Stimulated activated CD8-positive, alpha-beta memory T cell treated with anti-CD3 and anti-CD28 coated beads, Interleukin-12 subunit alpha, Interleukin-12 subunit beta, amount 100 ng/mL, for 4 hours (primary cell): ENCODE data around the gene PBX4.
"Not testable (repeated sequence)": the region's sequence is repeated elsewhere in the genome, so short reads cannot be mapped to it uniquely, and the experiment has no call there.

Experiments used
- DNase-seq: peaks from one replicate; pipeline ENCODE4 v3.0.0-alpha.2; 2020; ENCODE audit warnings: low read depth

The PBX4 gene, protein sequence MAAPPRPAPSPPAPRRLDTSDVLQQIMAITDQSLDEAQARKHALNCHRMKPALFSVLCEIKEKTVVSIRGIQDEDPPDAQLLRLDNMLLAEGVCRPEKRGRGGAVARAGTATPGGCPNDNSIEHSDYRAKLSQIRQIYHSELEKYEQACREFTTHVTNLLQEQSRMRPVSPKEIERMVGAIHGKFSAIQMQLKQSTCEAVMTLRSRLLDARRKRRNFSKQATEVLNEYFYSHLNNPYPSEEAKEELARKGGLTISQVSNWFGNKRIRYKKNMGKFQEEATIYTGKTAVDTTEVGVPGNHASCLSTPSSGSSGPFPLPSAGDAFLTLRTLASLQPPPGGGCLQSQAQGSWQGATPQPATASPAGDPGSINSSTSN

DNA sequence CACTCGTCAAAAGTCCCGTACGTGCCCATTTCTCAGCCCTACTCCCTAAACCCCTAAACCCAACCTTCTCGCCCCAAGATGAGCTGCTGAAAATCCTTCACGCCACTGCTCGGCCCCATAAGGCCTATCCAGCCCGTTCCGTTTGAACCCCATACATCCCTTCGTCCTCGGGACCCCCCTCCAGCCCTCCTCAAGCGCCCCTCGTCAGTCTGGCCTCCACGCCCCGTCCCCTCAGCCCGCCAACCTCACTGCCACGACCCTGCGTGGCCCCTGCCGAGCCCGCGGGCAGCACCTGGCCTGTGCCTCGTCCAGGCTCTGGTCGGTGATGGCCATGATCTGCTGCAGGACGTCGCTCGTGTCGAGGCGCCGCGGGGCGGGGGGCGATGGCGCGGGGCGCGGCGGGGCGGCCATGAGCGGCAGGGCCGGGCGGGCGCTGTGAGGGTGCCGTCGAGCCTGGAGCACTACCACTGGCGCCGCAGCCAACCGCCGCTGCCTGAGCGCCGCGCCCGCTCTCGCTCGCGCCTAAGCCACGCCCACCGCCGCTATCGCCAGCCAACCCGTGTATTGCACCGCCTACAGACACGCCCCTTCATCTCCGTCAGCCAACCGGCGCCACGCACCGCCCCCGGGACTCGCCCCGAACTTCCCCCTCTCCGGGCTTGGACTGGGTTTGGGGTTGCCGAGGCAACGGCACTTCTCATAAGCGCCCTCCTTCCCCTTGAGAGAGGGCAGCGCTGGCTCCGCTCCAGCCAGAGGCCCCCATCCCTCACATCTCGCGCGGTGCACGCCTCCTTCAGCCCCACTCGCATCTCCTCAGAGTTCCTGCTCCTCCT, at the start of gene PBX4:
PBX4 (minus strand) TSS at position 469 of the 833 bp plus-strand sequence; CDS start at position 411, 58 bp downstream.
- DNase-seq, result peak; percentile 98

DNA sequence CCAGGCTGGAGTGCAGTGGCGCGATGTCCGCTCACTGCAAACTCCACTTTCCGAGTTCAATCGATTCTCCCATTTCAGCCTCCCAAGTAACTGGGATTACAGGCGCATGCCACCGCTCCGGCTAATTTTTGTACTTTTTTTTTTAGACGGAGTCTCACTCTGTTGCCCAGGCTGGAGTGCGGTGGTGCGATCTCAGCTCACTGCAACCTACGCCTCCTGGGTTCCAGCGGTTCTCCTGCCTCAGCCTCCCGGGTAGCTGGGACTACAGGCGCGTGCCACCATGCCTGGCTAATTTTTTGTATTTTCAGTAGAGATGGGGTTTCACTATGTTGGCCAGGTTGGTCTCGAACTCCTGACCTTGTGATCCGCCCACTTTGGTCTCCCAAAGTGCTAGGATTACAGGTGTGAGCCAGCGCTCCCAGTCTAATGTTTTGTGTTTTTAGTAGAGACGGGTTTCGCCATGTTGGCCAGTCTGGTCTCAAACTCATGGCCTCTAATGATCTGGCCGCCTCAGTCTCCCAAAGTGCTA, 47.0 kb upstream of the PBX4 start:
- not testable (repeated sequence) for DNase-seq

DNA sequence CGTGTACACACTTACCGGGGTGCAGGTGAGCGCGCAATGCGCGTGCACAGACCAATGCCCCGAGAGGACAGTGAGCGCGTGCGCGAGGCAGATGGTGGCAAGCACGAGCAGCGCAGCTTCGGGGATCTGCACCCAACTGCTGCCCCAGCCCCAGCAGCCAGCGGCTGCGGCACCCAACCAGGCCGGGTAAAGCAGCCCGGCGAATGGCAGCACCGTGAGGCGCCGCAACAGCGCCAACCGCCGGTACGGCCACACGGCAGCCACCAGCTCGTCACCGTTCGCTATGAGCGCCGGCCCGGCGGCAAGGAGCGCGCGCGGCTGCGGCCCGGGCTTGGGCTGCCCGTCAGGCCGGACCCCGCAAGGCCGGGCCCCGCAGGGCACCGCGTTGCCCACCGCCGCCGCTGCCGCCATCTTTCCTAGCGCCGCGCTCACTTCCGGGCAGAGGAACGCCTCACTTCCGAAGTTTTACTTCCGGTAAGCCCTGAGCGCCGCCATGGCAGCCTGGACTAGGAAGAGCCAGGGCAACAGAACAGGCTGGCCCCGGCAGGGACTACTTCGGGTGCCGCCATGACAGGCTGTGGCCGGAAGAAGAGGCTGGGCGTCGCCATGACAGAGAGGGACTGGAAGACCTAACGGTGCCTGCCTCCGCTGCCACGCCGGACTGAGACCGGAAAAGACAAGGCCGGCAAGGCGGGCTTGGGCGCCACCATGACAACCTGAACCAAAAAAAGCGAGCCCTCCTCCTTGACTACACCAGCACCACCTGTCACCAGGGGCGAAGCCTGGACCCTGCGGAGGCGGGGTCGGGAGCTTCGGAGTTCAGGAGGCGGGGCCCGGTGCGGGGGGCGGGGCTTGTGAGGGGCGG, 45.0 kb upstream of the PBX4 start, which contains the start of gene ATP13A1:
ATP13A1 (minus strand) TSS at position 421 of the 865 bp plus-strand sequence; CDS start at position 411, 10 bp downstream.
- DNase-seq, result peak; percentile 90

DNA sequence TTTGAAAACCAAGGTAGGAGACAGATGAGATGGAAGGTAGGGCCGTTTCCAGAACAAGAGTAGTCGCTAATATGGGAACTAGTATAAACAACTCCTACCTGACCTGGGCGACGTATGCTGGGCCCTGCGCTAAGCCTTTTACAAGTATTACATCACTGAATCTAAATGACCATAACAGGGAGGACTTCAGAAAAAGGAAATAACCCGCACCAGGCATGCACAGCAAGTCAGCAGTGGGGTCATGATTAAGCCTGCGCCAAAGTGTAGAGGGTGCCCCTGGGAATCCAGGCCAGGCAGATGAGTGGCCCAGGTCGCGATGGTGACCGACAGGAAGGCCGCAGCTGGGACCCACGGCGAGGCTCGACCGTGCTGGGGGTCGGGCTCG, 44.4 kb upstream of the PBX4 start:
- DNase-seq, result no peak

GRCh38 chr19:19662344-19662743, 43.9 kb upstream of the PBX4 start:
- no peak for DNase-seq

GRCh38 chr19:19661675-19662251, 43.3 kb upstream of the PBX4 start:
- no peak for DNase-seq

GRCh38 chr19:19661141-19661674, 42.7 kb upstream of the PBX4 start:
- DNase-seq, result no peak

DNA sequence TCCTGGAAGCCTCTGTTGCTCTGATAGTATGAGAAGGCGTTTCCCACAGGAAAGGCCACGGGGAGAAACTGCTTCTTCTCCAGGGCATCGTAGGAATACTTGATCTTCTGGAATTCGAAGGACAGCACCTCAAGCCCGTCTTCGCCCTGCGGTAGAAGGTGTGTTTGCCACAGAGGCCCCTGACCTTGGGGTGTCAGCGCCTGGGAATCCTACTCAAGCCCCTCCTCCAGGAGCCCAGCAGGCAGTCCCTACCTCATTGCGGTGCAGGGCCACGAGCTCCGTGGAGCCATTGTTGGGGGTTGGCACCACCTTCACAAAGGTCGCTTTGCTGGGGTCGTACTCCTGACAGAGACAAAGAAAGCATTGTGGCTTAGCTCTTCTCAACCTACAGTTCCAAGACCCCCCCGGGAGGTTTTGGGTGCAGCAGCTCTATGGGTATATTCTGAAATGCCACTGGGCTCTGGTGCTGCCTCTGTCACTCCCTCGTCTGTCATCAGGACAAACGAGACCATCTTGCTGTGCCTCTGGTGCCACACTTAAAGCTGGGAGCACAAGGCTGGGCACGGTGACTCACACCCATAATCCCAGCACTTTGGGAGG, 41.3 kb upstream of the PBX4 start:
- DNase-seq, result no peak

DNA sequence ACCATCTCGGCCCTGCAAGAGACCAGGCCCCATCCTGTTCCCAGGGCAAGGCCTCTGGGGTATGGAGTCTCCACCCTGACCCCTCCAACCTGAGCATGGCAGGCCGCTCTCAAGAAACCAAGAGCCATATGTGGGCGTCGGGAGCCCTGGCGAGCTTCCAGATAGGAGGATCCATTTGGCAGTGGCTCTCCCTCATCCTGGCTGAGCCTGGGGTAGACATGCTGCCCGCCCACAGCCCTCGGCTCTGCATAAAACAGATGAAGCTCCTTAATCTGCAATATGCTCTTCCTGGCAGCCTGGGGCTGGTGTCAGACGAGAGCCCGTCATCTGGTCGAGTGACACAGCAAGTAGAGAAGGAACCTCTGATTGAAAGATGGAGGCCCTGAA, 38.9 kb upstream of the PBX4 start:
- no peak for DNase-seq

- no peak for DNase-seq
Observed at GRCh38 chr19:19656451-19657396, 38.2 kb upstream of the PBX4 start.

- no peak for DNase-seq
Observed at GRCh38 chr19:19655641-19656343, 37.3 kb upstream of the PBX4 start.

DNA sequence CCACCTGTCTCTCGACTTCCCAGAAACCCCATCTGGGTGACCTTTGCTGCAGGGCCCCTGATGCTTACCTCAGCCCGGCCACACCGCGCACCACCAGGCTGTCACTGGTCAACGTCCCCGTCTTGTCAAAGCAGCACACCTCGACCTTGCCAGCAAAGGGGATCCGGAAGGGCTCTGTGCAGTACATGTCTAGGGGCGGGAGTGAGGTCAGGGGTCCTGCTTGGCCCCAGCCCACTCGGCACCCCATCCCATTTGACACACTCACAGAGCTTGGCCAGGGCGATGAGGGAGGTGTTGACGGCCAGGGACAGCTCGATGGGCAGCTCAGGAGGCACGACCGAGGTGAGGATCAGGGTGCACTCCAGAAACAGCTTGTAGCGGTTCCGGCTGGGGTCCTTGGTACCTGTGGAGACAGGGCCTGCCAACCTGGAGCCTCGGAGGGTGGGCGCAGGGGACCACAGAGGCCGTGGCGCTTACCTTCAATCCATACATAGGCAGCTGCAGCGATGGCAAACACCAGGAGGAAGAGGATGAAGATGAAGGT, 36.6 kb upstream of the PBX4 start:
- DNase-seq, result no peak

DNA sequence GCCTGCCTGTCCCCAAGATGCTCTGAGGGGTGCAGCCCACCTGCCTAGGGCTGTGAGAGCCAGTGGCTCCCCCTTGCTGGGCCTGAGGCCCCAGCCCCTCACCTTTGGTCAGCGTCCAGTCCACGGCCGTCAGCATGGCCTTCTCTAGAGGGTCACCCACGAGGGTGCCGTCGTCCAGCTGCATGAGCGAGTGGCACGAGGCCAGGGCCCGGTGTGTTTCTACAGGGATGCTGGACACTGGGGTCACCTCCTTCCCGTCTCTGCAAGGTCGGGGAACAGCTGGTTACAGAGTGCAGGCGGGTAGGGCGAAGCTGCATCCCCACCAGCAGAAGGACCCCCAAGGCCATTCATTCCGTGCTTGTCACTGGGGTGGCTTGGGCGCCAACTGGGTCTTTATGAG, 36.0 kb upstream of the PBX4 start:
- DNase-seq, result no peak

DNA sequence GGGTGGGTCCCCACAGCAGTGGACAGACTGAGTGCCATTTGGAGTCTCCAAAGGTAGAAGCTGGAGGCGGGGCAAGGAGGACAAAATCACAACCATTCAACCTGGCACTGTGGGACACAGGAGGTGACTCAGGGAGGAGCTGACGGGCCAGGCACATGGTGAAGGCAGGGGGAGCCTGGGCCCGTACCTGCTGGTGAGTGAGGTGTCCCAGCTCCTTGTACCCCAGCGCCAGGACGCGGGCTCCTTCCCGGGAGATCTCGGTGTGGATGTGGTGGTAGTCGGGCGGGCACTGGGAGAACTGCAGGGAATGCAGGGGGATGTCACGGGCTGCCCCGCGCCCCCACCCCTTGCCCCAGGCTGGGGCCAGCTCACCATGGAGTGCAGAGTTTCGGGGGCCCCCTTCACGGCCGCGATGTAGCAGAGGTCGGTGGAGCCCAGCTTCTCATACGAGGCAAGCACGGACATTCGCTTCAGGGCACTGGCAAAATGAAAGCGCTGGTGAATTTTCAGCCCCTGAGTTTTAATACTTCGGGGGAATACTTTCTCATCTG, 35.2 kb upstream of the PBX4 start:
- no peak for DNase-seq

DNA sequence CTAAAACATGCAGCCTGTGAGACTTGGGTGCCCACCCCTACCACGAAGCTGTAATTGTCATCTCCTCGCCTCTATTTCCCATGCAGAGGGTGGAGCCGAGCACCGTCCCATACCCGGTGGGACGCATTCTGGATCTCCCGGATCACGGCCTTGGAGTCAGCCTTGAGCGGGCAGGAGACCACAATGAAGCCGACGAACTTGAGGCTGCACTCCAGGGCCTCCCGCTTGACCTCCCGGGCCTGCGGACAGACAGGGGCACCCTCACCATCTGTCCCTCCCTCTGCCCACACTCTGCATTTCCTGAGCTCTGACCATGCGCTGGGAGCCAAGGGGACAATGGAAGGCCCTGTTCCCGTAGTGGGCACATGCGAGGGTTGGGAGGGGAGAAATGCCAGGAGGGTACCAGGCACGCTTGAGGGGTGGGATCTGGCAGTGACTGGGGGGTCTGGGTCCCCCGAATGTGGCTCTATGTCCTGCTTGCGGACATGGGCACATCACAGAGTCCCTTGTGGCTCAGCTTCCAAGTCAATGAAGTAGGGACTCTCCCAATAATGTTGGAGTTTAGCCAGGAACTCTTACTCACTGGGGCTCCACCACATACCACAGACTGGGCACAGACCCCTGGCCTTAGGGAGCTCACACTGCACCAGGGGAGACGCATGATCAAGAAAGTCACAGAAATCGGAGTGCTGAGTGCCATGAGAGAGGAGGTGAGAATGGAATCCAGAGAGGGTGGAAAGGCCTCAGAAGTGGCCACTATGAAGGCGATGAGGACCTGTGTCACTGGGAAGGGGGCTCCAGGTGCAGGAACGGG, 34.2 kb upstream of the PBX4 start:
- no peak for DNase-seq

DNA sequence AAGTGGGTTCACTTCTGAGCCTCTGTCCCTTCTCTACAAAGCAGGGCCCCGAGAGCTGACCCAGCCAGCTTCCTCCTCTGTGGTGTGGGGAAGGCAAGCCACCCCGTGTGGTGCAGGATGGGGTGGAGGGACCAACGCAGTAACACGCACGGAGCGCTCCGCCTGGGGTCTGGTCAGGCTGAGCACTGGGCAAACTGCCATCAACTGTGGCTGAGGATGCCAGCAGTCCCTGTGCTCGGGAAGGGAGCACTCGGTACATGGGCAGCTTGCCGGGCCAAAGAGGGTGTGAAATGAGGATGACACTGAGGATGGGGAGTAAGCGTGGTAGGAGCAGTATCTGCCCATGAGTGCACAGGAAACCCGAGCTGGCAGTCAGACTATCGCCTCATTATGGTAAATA, 32.6 kb upstream of the PBX4 start:
- no peak for DNase-seq

GRCh38 chr19:19650331-19650730, 31.8 kb upstream of the PBX4 start:
- no peak for DNase-seq

- DNase-seq, result no peak
Observed at GRCh38 chr19:19649580-19649995, 31.1 kb upstream of the PBX4 start.
